PC-3 (cell line): ENCODE measurements around the gene SMG7.

ENCODE experiments used
- EZH2 ChIP-seq: fragments of 300-600 bp; sonication (generic); IDR thresholded peaks from one replicate; pipeline ENCODE4 v1.6.1; 2017; ENCODE audit warnings: antibody characterized with exemption, mild to moderate bottlenecking, low read length; ENCODE audit not compliant: unreplicated experiment
- EZH2phosphoT487 ChIP-seq: fragments of 300-600 bp; sonication (generic); IDR thresholded peaks from 2 replicates; pipeline ENCODE4 v1.6.1; 2018; ENCODE audit warnings: mild to moderate bottlenecking, antibody characterized with exemption, low read length, borderline replicate concordance
- TF ChIP-seq, protein P1 (sequence below): fragments of 300-600 bp; sonication (generic); conservative IDR thresholded peaks from 2 replicates; pipeline ENCODE4 v1.5.1; 2017; ENCODE audit warnings: antibody characterized with exemption, low read depth, mild to moderate bottlenecking, low read length

DNA sequence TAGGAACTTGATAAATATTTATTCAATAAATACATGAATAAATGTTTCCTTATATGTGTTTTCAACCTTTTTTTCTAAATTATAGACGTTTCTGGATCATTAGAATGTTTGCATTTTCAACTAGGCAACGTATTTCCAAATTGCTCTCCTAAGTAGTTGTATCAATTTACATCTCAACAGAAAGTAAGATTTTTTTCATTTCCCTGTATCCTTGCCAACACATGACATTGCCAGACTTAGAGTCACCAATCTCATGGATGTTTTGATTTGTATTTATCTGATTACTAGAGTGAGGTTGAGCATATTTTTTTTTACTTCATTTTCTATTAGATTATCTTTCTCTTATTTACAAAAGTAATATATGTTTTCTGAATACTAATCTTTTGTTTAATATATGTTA, 22.2 kb upstream of the SMG7 start:
- TF ChIP-seq EZH2phosphoT487 (no peak), EZH2 (no peak)
- TF ChIP-seq, protein P1, sequence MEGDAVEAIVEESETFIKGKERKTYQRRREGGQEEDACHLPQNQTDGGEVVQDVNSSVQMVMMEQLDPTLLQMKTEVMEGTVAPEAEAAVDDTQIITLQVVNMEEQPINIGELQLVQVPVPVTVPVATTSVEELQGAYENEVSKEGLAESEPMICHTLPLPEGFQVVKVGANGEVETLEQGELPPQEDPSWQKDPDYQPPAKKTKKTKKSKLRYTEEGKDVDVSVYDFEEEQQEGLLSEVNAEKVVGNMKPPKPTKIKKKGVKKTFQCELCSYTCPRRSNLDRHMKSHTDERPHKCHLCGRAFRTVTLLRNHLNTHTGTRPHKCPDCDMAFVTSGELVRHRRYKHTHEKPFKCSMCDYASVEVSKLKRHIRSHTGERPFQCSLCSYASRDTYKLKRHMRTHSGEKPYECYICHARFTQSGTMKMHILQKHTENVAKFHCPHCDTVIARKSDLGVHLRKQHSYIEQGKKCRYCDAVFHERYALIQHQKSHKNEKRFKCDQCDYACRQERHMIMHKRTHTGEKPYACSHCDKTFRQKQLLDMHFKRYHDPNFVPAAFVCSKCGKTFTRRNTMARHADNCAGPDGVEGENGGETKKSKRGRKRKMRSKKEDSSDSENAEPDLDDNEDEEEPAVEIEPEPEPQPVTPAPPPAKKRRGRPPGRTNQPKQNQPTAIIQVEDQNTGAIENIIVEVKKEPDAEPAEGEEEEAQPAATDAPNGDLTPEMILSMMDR, result no peak
